ENCODE data around the gene SLC25A19.
"Not testable (repeated sequence)": the region's sequence is repeated elsewhere in the genome, so short reads cannot be mapped to it uniquely, and the experiment has no call there.

The SLC25A19 gene

GRCh38 chr17:75265614-75266315 lies 23.5 kb downstream of the SLC25A19 start:
- no peak for TF ChIP-seq TAF1 (IDR thresholded peaks at IDR 0.05; ENCODE audit: borderline replicate concordance, low read depth, low read length)
- no peak for TF ChIP-seq POLR2A (IDR thresholded peaks at IDR 0.05; ENCODE audit: low read depth, low read length)
- no peak for TF ChIP-seq POLR2AphosphoS5 (IDR thresholded peaks at IDR 0.05; ENCODE audit: low read depth, low read length)
- DNase-seq (ENCODE audit: insufficient read length), result no peak

GRCh38 chr17:75263055-75263454 lies 26.2 kb downstream of the SLC25A19 start:
- TF ChIP-seq TAF1 (IDR thresholded peaks at IDR 0.05; ENCODE audit: borderline replicate concordance, low read depth, low read length), result no peak
- no peak for TF ChIP-seq POLR2AphosphoS5 (IDR thresholded peaks at IDR 0.05; ENCODE audit: low read depth, low read length)
- TF ChIP-seq POLR2A (IDR thresholded peaks at IDR 0.05; ENCODE audit: low read depth, low read length), result no peak
- FAIRE-seq, result no peak

More at GRCh38 chr17:75265614-75266315, 23.5 kb downstream of the SLC25A19 start:
- FAIRE-seq, result no peak

GRCh38 chr17:75262112-75262606 lies 27.1 kb downstream of the SLC25A19 start:
- FAIRE-seq, result no peak
- no peak for DNase-seq (ENCODE audit: insufficient read length)
- TF ChIP-seq POLR2A (IDR thresholded peaks at IDR 0.05; ENCODE audit: low read depth, low read length), result no peak; the same call in 1 of the 2 replicates
- no peak; the same call in 1 of the 2 replicates for TF ChIP-seq POLR2AphosphoS5 (IDR thresholded peaks at IDR 0.05; ENCODE audit: low read depth, low read length)
- no peak for TF ChIP-seq TAF1 (IDR thresholded peaks at IDR 0.05; ENCODE audit: borderline replicate concordance, low read depth, low read length)

More at GRCh38 chr17:75263055-75263454, 26.2 kb downstream of the SLC25A19 start:
- DNase-seq (ENCODE audit: insufficient read length), result no peak

GRCh38 chr17:75261336-75262111 lies 27.7 kb downstream of the SLC25A19 start, which contains the start of the genes GGA3 and MRPS7:
Gene GGA3, minus strand, starts transcription at chr17:75261606. Its CDS starts 19 bp downstream, at chr17:75261587.
Gene MRPS7, plus strand, starts transcription at chr17:75261879. Its CDS starts 22 bp downstream, at chr17:75261901.
- DNase-seq (ENCODE audit: insufficient read length) (peak; percentile 94), FAIRE-seq (peak; percentile 94)
- peak; percentile 86 for TF ChIP-seq POLR2A (IDR thresholded peaks at IDR 0.05; ENCODE audit: low read depth, low read length)
- peak; percentile 75 for TF ChIP-seq POLR2AphosphoS5 (IDR thresholded peaks at IDR 0.05; ENCODE audit: low read depth, low read length)
- peak; percentile 92 for TF ChIP-seq TAF1 (IDR thresholded peaks at IDR 0.05; ENCODE audit: borderline replicate concordance, low read depth, low read length)

GRCh38 chr17:75260641-75261335 lies 28.4 kb downstream of the SLC25A19 start:
- no peak for DNase-seq (ENCODE audit: insufficient read length)
- TF ChIP-seq TAF1 (IDR thresholded peaks at IDR 0.05; ENCODE audit: borderline replicate concordance, low read depth, low read length) (no peak), POLR2A (IDR thresholded peaks at IDR 0.05; ENCODE audit: low read depth, low read length) (peak; percentile 48; the same call in 1 of the 2 replicates), POLR2AphosphoS5 (IDR thresholded peaks at IDR 0.05; ENCODE audit: low read depth, low read length) (peak; percentile 69; the same call in 1 of the 2 replicates)
- peak; percentile 57 for FAIRE-seq

GRCh38 chr17:75257228-75257627 lies 32.0 kb downstream of the SLC25A19 start:
- not testable (repeated sequence) for DNase-seq (ENCODE audit: insufficient read length); FAIRE-seq

GRCh38 chr17:75255954-75256698 lies 33.1 kb downstream of the SLC25A19 start:
- not testable (repeated sequence) for FAIRE-seq; DNase-seq (ENCODE audit: insufficient read length)

GRCh38 chr17:75252039-75252816 lies 37.0 kb downstream of the SLC25A19 start:
- FAIRE-seq (no peak), DNase-seq (ENCODE audit: insufficient read length) (no peak)
- TF ChIP-seq POLR2A (IDR thresholded peaks at IDR 0.05; ENCODE audit: low read depth, low read length), result no peak
- TF ChIP-seq TAF1 (IDR thresholded peaks at IDR 0.05; ENCODE audit: borderline replicate concordance, low read depth, low read length), result no peak
- no peak for TF ChIP-seq POLR2AphosphoS5 (IDR thresholded peaks at IDR 0.05; ENCODE audit: low read depth, low read length)

GRCh38 chr17:75250009-75250471 lies 39.2 kb downstream of the SLC25A19 start:
- DNase-seq (ENCODE audit: insufficient read length), result peak; percentile 74
- TF ChIP-seq TAF1 (IDR thresholded peaks at IDR 0.05; ENCODE audit: borderline replicate concordance, low read depth, low read length) (no peak), POLR2A (IDR thresholded peaks at IDR 0.05; ENCODE audit: low read depth, low read length) (no peak), POLR2AphosphoS5 (IDR thresholded peaks at IDR 0.05; ENCODE audit: low read depth, low read length) (no peak)
- FAIRE-seq, result peak; percentile 90

GRCh38 chr17:75249564-75249963 lies 39.7 kb downstream of the SLC25A19 start:
- DNase-seq (ENCODE audit: insufficient read length) (no peak), FAIRE-seq (no peak)
- no peak for TF ChIP-seq POLR2A (IDR thresholded peaks at IDR 0.05; ENCODE audit: low read depth, low read length)
- no peak for TF ChIP-seq POLR2AphosphoS5 (IDR thresholded peaks at IDR 0.05; ENCODE audit: low read depth, low read length)
- TF ChIP-seq TAF1 (IDR thresholded peaks at IDR 0.05; ENCODE audit: borderline replicate concordance, low read depth, low read length), result no peak
